Transverse colon (tissue), 4 donors: Measurements from ENCODE around the gene ITIH5. TPM values are rescaled to one million over a fixed set of nuclear protein-coding genes. Genes with fewer than 3 reads are reported as not detected.
A peak's percentile ranks its signal among the peaks of the same experiment; 100 is the strongest.

Experiments used
- DNase-seq: peaks from one replicate; pipeline ENCODE4 v3.0.0-alpha.2; 2019
- H3K27ac ChIP-seq, 4 donors: fragments of 200-600 bp; sonication (generic); 2 replicates each; pipeline ENCODE4 v1.5.1; 2016 to 2018; ENCODE audit warnings: inconsistent platforms in 4 of 4
- H3K27me3 ChIP-seq: fragments of 200-600 bp; sonication (generic); 2 replicates; pipeline ENCODE4 v1.5.1; 2017; ENCODE audit warnings: inconsistent platforms
- H3K36me3 ChIP-seq, 4 donors: fragments of 200-600 bp; sonication (generic); 2 replicates each; pipeline ENCODE4 v1.5.1; 2017 to 2019; ENCODE audit warnings: inconsistent platforms in 4 of 4
- H3K4me1 ChIP-seq, 4 donors: fragments of 200-600 bp; sonication (generic); 2 replicates each; pipeline ENCODE4 v1.5.1; 2017 to 2020; ENCODE audit warnings: inconsistent platforms in 4 of 4
- H3K4me3 ChIP-seq, 4 donors: fragments of 200-600 bp; sonication (generic); 1 replicate in 1 of 4; 2 replicates in 3 of 4; pipeline versions ENCODE4 v1.5.1 to v1.6.1; 2017 to 2019; ENCODE audit warnings: inconsistent platforms in 4 of 4
- H3K9me3 ChIP-seq, 2 donors: fragments of 200-600 bp; sonication (generic); 2 replicates each; pipeline ENCODE4 v1.5.1; 2017 to 2019; ENCODE audit warnings: inconsistent platforms in 2 of 2
- EP300 ChIP-seq: sonication (generic); formaldehyde crosslinking; IDR thresholded peaks from one replicate; pipeline ENCODE4 v1.6.1; 2017; ENCODE audit warnings: antibody characterized with exemption, low read depth
- POLR2A ChIP-seq: fragments of 450-650 bp; IDR thresholded peaks from one replicate; pipeline ENCODE4 v1.6.1; 2016; ENCODE audit warnings: antibody characterized with exemption, mild to moderate bottlenecking, moderate library complexity
- POLR2AphosphoS5 ChIP-seq, 3 donors: sonication (generic); formaldehyde crosslinking; IDR thresholded peaks; one replicate each; pipeline ENCODE4 v1.6.1; 2016; ENCODE audit warnings: antibody characterized with exemption in 3 of 3
- WGBS, 2 donors: methylation state at CpG; one replicate each; pipeline ENCODE4 v1.1.5; 2018; ENCODE audit warnings: low coverage in 1 of 2; 5-methylcytosine and 5-hydroxymethylcytosine counted together
- in situ Hi-C, 4 donors: fragments of 200-750 bp; cut with MboI; loops; one replicate each; pipeline versions ENCODE4 v1.15.0 to v1.15.1; 2017; ENCODE audit warnings: low sequenced_read_pairs in 3 of 4, low pct_ligation_motif_present in 1 of 4, low pct_unique_long_range_greater_than_20kb in 1 of 4
- intact Hi-C: fragments of 100-400 bp; cut with DNase I; formaldehyde crosslinking; loops from one replicate; pipeline ENCODE4 v1.15.1; 2023; ENCODE audit warnings: low total_unique reads
- total RNA-seq, 4 donors: library from RNA; depleted of rRNA; stranded (reverse); fragments of >200 nt; gene quantifications; one replicate each; pipeline ENCODE4 v1.1.0, GENCODE V29; 2016
- TF ChIP-seq, protein P1 (sequence below), 5 experiments: fragments of 200-600 bp in 3 of 5; fragments of 450-650 bp in 2 of 5; sonication (generic) in 3 of 5; IDR thresholded peaks; 1 replicate in 2 of 5; 2 replicates in 3 of 5; pipeline ENCODE4 v1.5.1; 2016 to 2017; ENCODE audit warnings: antibody characterized with exemption in 5 of 5, inconsistent platforms in 3 of 5, mild to moderate bottlenecking in 2 of 5, moderate library complexity in 1 of 5

Gene ITIH5
- total RNA-seq, 4 donors from 2014 or later, result 13.2 to 169 (median 17.0) TPM

DNA sequence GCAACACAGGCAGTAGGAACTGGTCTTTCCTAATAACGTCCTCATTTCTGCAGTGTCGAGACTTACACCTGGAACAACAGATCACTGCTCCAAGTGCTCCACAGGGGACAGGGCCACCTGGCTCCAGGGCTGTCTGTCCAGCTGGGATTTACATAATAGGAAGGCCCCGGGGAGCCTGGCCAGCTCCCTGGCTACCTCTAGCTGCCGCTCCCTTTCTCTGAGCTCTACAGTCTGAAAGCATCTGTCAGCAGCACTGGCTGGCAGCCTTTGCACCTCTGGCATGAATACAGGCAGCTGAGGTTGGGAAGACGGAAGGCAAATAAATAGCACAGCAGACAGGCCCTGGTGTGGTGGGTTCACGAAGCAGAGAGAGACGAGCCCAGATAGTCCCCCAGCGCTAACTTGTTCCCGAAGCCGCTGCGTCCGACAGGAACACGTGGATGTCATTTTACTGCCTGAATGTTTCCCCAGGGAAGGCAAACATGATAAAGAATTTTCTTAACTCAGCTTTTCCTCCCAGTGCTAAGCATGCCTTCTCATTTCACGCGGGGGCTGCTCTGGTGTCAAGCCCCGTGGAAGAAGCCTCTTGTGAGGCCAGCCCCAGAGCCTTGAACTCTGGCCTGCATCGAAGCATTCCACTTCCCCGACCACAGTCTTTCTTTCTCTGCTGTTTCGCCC, 105.4 kb downstream of the ITIH5 start:
- intact Hi-C loops (no loop called here), in situ Hi-C loops (no loop called here)
- Histone ChIP-seq H3K27ac (peak overlapping the region; percentile 47 to 79 (median 75)), H3K4me1 (peaks cover 11 to 32% (median 21%) of the 10 kb centered on the region in 4 donors), H3K4me3 (no peak overlapping the region), H3K27me3 (no peaks in the 10 kb centered on the region), H3K36me3 (no peaks in the 10 kb centered on the region), H3K9me3 (no peaks in the 10 kb centered on the region)
- peak; percentile 19 for DNase-seq
- WGBS, 2 donors, result 25 to 35% methylated on average over 8 to 19 of the region's 19 CpGs
- TF ChIP-seq POLR2A (no peak), EP300 (no peak), POLR2AphosphoS5 (IDR thresholded peaks at IDR 0.05) (no peak)
- TF ChIP-seq, protein P1, sequence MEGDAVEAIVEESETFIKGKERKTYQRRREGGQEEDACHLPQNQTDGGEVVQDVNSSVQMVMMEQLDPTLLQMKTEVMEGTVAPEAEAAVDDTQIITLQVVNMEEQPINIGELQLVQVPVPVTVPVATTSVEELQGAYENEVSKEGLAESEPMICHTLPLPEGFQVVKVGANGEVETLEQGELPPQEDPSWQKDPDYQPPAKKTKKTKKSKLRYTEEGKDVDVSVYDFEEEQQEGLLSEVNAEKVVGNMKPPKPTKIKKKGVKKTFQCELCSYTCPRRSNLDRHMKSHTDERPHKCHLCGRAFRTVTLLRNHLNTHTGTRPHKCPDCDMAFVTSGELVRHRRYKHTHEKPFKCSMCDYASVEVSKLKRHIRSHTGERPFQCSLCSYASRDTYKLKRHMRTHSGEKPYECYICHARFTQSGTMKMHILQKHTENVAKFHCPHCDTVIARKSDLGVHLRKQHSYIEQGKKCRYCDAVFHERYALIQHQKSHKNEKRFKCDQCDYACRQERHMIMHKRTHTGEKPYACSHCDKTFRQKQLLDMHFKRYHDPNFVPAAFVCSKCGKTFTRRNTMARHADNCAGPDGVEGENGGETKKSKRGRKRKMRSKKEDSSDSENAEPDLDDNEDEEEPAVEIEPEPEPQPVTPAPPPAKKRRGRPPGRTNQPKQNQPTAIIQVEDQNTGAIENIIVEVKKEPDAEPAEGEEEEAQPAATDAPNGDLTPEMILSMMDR (IDR thresholded peaks at IDR 0.05), result no peak

GRCh38 chr10:7560519-7560918, 106.2 kb downstream of the ITIH5 start:
- 44 to 57% methylated on average over 3 to 4 of the region's 4 CpGs for WGBS, 2 donors
- TF ChIP-seq POLR2A (no peak), EP300 (no peak), POLR2AphosphoS5 (IDR thresholded peaks at IDR 0.05) (no peak)
- TF ChIP-seq, protein P1 (IDR thresholded peaks at IDR 0.05), result no peak
- Histone ChIP-seq H3K27ac (peak overlapping the region; percentile 47 to 79 (median 75)), H3K4me1 (peaks cover 11 to 32% (median 21%) of the 10 kb centered on the region in 4 donors), H3K9me3 (no peaks in the 10 kb centered on the region), H3K27me3 (no peaks in the 10 kb centered on the region), H3K36me3 (no peaks in the 10 kb centered on the region), H3K4me3 (no peak overlapping the region)
- no peak for DNase-seq
- in situ Hi-C loops (no loop called here), intact Hi-C loops (no loop called here)

DNA sequence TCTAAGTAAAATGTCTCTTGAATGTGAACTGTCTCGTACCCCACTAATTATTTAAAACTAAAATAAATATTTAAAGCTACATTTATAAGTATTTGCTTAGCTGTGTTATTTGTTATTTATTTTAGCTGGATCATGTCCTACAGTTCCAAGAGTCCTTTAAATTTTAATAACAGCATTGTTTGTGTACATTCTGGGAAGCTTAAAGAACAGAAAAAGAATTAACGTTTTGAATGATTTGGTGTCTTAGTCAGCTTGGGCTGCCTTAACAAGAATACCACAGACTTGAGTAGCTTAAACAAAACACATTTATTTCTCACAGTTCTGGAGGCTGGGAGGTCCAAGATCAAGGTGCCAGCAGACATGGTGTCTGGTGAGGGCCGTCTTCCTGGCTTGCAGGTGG, 107.4 kb downstream of the ITIH5 start:
- in situ Hi-C loops (no loop called here), intact Hi-C loops (no loop called here)
- DNase-seq, result no peak
- Histone ChIP-seq H3K27me3 (no peaks in the 10 kb centered on the region), H3K36me3 (no peaks in the 10 kb centered on the region), H3K27ac (peak overlapping the region in 3 of 4 donors; percentile 5 to 32 (median 27)), H3K4me1 (peaks cover 11 to 32% (median 21%) of the 10 kb centered on the region in 4 donors), H3K9me3 (no peaks in the 10 kb centered on the region), H3K4me3 (no peak overlapping the region)
- no peak for TF ChIP-seq POLR2AphosphoS5 (IDR thresholded peaks at IDR 0.05)
- TF ChIP-seq POLR2A, result no peak
- TF ChIP-seq EP300, result no peak
- TF ChIP-seq, protein P1 (IDR thresholded peaks at IDR 0.05), result no peak
- WGBS, 2 donors, result 34 to 48% methylated on average over 3 of the region's 3 CpGs

DNA sequence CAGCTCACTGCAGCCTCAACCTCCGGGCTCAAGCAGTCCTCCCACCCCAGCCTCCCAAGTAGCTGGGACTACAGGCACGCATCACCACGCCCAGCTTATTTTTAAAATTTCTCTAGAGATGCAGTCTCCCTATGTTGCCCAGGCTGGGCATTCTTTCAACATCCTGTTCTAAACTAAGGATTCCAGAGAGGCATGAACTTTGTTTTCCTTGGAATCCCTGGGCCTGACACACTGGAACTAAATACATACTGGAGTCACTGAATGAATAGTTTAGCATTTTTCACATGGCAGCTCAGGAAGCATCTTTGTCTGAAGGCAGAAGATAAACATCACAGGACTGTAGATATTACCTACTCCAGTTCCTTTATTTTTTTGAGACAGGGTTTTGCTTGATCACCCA, 108.7 kb downstream of the ITIH5 start:
- 85 to 100% methylated on average over 2 to 3 of the region's 3 CpGs for WGBS, 2 donors
- H3K36me3 ChIP-seq, result no peaks in the 10 kb centered on the region
- no peak overlapping the region for H3K4me3 ChIP-seq
- no peaks in the 10 kb centered on the region for H3K27me3 ChIP-seq
- H3K9me3 ChIP-seq, result no peaks in the 10 kb centered on the region
- in situ Hi-C loops, result no loop called here
- intact Hi-C loops, result no loop called here
- peaks cover 11 to 23% (median 17%) of the 10 kb centered on the region in 4 donors for H3K4me1 ChIP-seq
- H3K27ac ChIP-seq, result no peak overlapping the region
- DNase-seq, result no peak
- no peak for TF ChIP-seq POLR2A
- TF ChIP-seq EP300, result no peak
- TF ChIP-seq, protein P1 (IDR thresholded peaks at IDR 0.05), result no peak
- TF ChIP-seq POLR2AphosphoS5 (IDR thresholded peaks at IDR 0.05), result no peak
